GM18907 (cell line): ENCODE results near the gene TGM3.
"Not testable (repeated sequence)": the region's sequence is repeated elsewhere in the genome, so short reads cannot be mapped to it uniquely, and the experiment has no call there.

Experiments used
- ATAC-seq: cut with Tn5 transposase; IDR thresholded peaks from one replicate; pipeline ENCODE4 v1.9.1; 2021; ENCODE audit warnings: mild to moderate bottlenecking, moderate library complexity; ENCODE audit not compliant: unreplicated experiment

Gene TGM3

GRCh38 chr20:2295886-2296515 lies at the start of gene TGM3:
TSS of gene TGM3 (plus strand) at chr20:2296001. CDS start at chr20:2296064, 63 bp downstream.
- ATAC-seq = no peak

- no peak for ATAC-seq
Observed at GRCh38 chr20:2246069-2246491, 49.7 kb upstream of the TGM3 start.

- no peak for ATAC-seq
Observed at GRCh38 chr20:2248837-2249236, 47.0 kb upstream of the TGM3 start.

- ATAC-seq = no peak
Observed at GRCh38 chr20:2249935-2250334, 45.9 kb upstream of the TGM3 start.

GRCh38 chr20:2252419-2252997 lies 43.3 kb upstream of the TGM3 start:
- ATAC-seq = no peak

GRCh38 chr20:2253256-2253655 lies 42.5 kb upstream of the TGM3 start:
- no peak for ATAC-seq

GRCh38 chr20:2254333-2254732 lies 41.5 kb upstream of the TGM3 start:
- no peak for ATAC-seq

- ATAC-seq = no peak
Observed at GRCh38 chr20:2255926-2256531, 39.8 kb upstream of the TGM3 start.

- no peak for ATAC-seq
Observed at GRCh38 chr20:2259731-2260130, 36.1 kb upstream of the TGM3 start.

- no peak for ATAC-seq
Observed at GRCh38 chr20:2260250-2260649, 35.6 kb upstream of the TGM3 start.

- no peak for ATAC-seq
Observed at GRCh38 chr20:2261046-2261485, 34.7 kb upstream of the TGM3 start.

- no peak for ATAC-seq
Observed at GRCh38 chr20:2261629-2262028, 34.2 kb upstream of the TGM3 start.

GRCh38 chr20:2264118-2264517 lies 31.7 kb upstream of the TGM3 start:
- ATAC-seq = no peak

GRCh38 chr20:2264621-2265374 lies 31.0 kb upstream of the TGM3 start:
- not testable (repeated sequence) for ATAC-seq

- ATAC-seq = no peak
Observed at GRCh38 chr20:2273634-2274302, 22.0 kb upstream of the TGM3 start.

GRCh38 chr20:2276015-2276414 lies 19.8 kb upstream of the TGM3 start:
- ATAC-seq = no peak

GRCh38 chr20:2279253-2279779 lies 16.5 kb upstream of the TGM3 start:
- ATAC-seq = no peak

GRCh38 chr20:2280082-2280481 lies 15.7 kb upstream of the TGM3 start:
- ATAC-seq = no peak

- ATAC-seq = no peak
Observed at GRCh38 chr20:2281563-2281962, 14.2 kb upstream of the TGM3 start.

- ATAC-seq = no peak
Observed at GRCh38 chr20:2282181-2282580, 13.6 kb upstream of the TGM3 start.
